Ovary (tissue), 9 donors: Measurements from ENCODE around the gene MSI2. TPM values are rescaled to one million over a fixed set of nuclear protein-coding genes. Genes with fewer than 3 reads are reported as not detected.

Experiments used
- DNase-seq, 5 donors: peaks; one replicate each; pipeline ENCODE4 v3.0.0-alpha.2; 2019 to 2020
- H3K27ac ChIP-seq, 2 donors: fragments of 200-600 bp; one replicate each; pipeline versions ENCODE4 v1.5.1 to v1.8.0; 2019 to 2022
- H3K27me3 ChIP-seq: fragments of 200-600 bp; one replicate; pipeline ENCODE4 v1.8.0; 2022
- H3K36me3 ChIP-seq: fragments of 200-600 bp; sonication (generic); one replicate; pipeline ENCODE4 v1.5.1; 2019
- H3K4me1 ChIP-seq: one replicate; pipeline ENCODE4 v1.8.1; 2013; ENCODE audit warnings: mild to moderate bottlenecking, moderate library complexity; ENCODE audit not compliant: insufficient read depth
- H3K4me3 ChIP-seq: fragments of 200-600 bp; sonication (generic); one replicate; pipeline ENCODE4 v1.5.1; 2017
- H3K9me3 ChIP-seq, 2 donors: fragments of 200-600 bp in 1 of 2; sonication (generic) in 1 of 2; one replicate each; pipeline versions ENCODE4 v1.5.1 to v1.8.1; 2013 to 2019; ENCODE audit warnings: mild to moderate bottlenecking in 1 of 2, moderate library complexity in 1 of 2
- CTCF ChIP-seq, 3 donors: fragments of 450-650 bp in 2 of 3; fragments of 200-600 bp in 1 of 3; IDR thresholded peaks; one replicate each; pipeline versions ENCODE4 v1.5.1 to v1.8.0; 2016 to 2022; ENCODE audit warnings: antibody characterized with exemption in 3 of 3, mild to moderate bottlenecking in 1 of 3
- EP300 ChIP-seq: sonication (generic); formaldehyde crosslinking; IDR thresholded peaks from one replicate; pipeline ENCODE4 v1.6.1; 2017; ENCODE audit warnings: antibody characterized with exemption
- POLR2A ChIP-seq: fragments of 450-650 bp; IDR thresholded peaks from one replicate; pipeline ENCODE4 v1.6.1; 2017; ENCODE audit warnings: antibody characterized with exemption, mild to moderate bottlenecking, moderate library complexity
- WGBS, 3 donors: extraction: QIAGEN DNeasy Blood & Tissue Kit in 1 of 3; methylation state at CpG; one replicate each; pipeline versions ENCODE4 v1.1.5 to v1.1.7; 2013 to 2017; 5-methylcytosine and 5-hydroxymethylcytosine counted together
- intact Hi-C, 4 donors: fragments of 100-400 bp; cut with DNase I; formaldehyde crosslinking; loops; one replicate each; pipeline versions ENCODE4 v1.11.0 to v1.15.1; 2022 to 2023
- polyA plus RNA-seq, 2 donors: library from polyadenylated mRNA; stranded (reverse); fragments of 200-250 nt in 1 of 2; fragments of 350-450 nt in 1 of 2; fragmentation: Illumina TruSeq in 1 of 2; extraction: RNeasy Lipid Tissue Mini Kit (QIAGEN cat#74804) in 1 of 2; gene quantifications; one replicate each; pipeline ENCODE4 v1.2.3, GENCODE V29; 2013 to 2014
- total RNA-seq, 7 donors: library from RNA; depleted of rRNA in 2 of 7; stranded (reverse); fragments of >200 nt in 2 of 7; fragmentation: NEBNext Ultra II Directional in 3 of 7; extraction: Animal tissue kit (Norgen Biotek cat#: 25700) in 3 of 7; gene quantifications; one replicate each; pipeline versions ENCODE4 v1.1.0 to v1.2.4, GENCODE V29; 2016 to 2023
- donor health status: DM: no; HTN: no; CAD: no; lungs with moderate emphysema.
- donor health status: DM: no; HTN: no; CAD: no.
- donor health status: Bipolar disorder and iron deficiency.
- donor health status: DM: yes; HTN: yes; CAD: no.
- donor health status: DM: no; HTN: no; CAD: no.
- donor health status: DM: yes; HTN: yes; CAD: no.

Gene MSI2
- total and polyA plus RNA-seq, 9 donors = 43.1 to 199 (median 120) TPM

DNA sequence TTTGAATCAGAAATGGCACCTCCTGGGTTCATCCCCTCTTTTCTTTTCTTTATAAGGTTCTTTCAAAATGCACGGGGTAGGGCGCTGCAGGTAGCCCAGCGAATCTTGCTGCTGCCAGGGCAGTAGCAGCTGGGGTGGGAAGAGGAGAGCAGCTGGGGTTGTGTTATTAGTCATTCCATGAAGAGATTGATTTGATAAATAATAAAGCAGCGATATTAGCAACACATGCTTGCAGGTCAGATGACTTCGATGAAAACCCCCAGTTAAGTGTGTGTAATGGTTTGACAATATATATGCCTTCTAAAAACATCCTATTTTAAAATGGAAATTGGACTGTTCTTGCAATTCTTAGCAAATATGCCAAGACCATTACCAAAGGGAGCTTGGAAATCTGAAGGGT lies 288.1 kb downstream of the MSI2 start:
- H3K36me3 ChIP-seq = no peaks in the 10 kb centered on the region
- intact Hi-C loops = no loop called here
- 76 to 86% (median 79%) methylated on average over 5 of the region's 5 CpGs for WGBS, 3 donors
- no peak overlapping the region for H3K27ac ChIP-seq
- H3K4me3 ChIP-seq = no peak overlapping the region
- H3K9me3 ChIP-seq = no peaks in the 10 kb centered on the region
- H3K4me1 ChIP-seq = peaks cover 2% of the 10 kb centered on the region
- H3K27me3 ChIP-seq = no peaks in the 10 kb centered on the region
- DNase-seq = no peak
- TF ChIP-seq POLR2A = no peak

GRCh38 chr17:57544834-57545463 lies 288.6 kb downstream of the MSI2 start:
- intact Hi-C loops = no loop called here
- Histone ChIP-seq H3K4me1 (no peaks in the 10 kb centered on the region), H3K4me3 (no peak overlapping the region), H3K27me3 (no peaks in the 10 kb centered on the region), H3K27ac (no peak overlapping the region), H3K9me3 (no peaks in the 10 kb centered on the region), H3K36me3 (no peaks in the 10 kb centered on the region)
- WGBS, 3 donors = 78 to 82% (median 78%) methylated on average over 7 of the region's 7 CpGs
- DNase-seq = no peak
- TF ChIP-seq POLR2A = no peak
- TF ChIP-seq EP300 = no peak
- no peak for TF ChIP-seq CTCF (IDR thresholded peaks at IDR 0.05)

DNA sequence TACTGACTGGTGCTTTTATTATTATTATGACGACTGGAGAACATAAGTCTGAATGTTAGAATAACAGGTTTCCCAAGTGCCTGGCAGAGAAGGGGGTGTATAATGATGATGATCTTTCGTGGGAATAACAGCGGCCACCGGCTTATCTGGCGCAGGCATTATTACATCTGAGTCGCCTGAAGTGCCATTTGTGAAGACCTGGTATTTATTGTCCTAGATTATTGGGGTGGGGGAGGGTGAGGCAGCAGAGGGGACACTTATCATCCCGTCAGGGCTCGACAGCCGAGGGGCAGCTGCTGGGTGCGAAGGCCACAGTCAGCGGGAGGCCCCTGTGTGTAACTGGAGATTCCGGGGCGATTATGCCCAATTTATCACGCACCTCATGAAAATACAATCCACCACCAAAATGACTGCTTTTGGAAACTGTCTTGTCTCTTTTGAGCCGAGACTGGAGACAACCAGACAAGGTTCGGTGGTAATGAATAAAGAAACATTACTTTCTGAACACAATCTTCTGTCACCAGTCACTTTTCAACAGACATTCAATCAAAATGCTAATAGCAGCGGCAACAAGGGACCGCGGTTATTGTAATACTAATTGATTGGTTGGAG lies 289.5 kb downstream of the MSI2 start:
- Histone ChIP-seq H3K36me3 (no peaks in the 10 kb centered on the region), H3K27me3 (no peaks in the 10 kb centered on the region), H3K4me3 (no peak overlapping the region), H3K4me1 (no peaks in the 10 kb centered on the region), H3K9me3 (no peaks in the 10 kb centered on the region), H3K27ac (no peak overlapping the region)
- TF ChIP-seq EP300 (no peak), CTCF (IDR thresholded peaks at IDR 0.05) (no peak), POLR2A (no peak)
- no peak for DNase-seq
- intact Hi-C loops = no loop called here
- 93 to 96% (median 96%) methylated on average over 19 of the region's 19 CpGs for WGBS, 3 donors

GRCh38 chr17:57548421-57549410 lies 292.4 kb downstream of the MSI2 start:
- no peak overlapping the region for H3K4me3 ChIP-seq
- peak in 4 of 5 donors; percentile 47 to 71 (median 58) for DNase-seq
- no peak overlapping the region for H3K27ac ChIP-seq
- H3K36me3 ChIP-seq = no peaks in the 10 kb centered on the region
- intact Hi-C loops = no loop called here
- H3K4me1 ChIP-seq = peaks cover 9% of the 10 kb centered on the region
- no peaks in the 10 kb centered on the region for H3K9me3 ChIP-seq
- no peak for TF ChIP-seq EP300
- TF ChIP-seq CTCF (IDR thresholded peaks at IDR 0.05) = no peak
- TF ChIP-seq POLR2A = no peak
- no peaks in the 10 kb centered on the region for H3K27me3 ChIP-seq
- 61 to 66% (median 66%) methylated on average over 19 of the region's 19 CpGs for WGBS, 3 donors
